ENCODE results near the gene GPRC5A.

DNA sequence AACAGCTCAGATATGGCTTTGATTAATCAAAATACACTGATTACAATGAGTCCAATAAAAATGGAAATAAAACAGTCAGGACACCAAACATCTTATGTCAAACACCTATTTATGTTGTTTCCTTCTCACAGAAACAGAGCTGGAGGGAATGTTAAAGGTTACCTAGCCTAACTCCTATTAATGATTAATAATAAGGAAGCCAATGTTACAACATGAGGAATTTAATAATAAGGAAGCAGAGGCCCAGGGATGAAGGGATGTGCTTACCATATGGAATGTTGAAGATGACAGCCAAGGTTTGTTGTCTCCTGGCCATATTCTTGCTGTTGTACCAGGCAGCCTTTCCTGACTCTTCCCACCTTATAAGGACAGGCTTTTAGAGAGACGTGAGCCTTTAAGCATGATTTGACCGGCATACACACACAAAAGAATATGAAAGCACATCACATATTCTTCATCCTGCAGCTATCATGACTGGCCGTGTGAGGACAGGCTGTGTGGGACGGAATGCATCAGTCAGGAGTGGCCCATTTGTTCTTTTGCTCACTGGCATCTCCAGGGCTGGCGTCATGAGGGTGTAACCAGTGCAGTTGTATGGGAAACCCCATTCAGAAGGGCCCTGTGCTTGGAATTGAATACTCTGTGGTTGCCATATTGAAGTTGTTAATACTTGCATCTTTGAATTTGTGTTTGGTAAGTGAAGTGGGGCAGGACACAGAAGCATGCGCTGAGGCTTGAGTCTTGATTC, 63.7 kb downstream of the GPRC5A start:
- TF ChIP-seq POLR2A (IDR thresholded peaks at IDR 0.05), result no peak
- TF ChIP-seq, protein P1, sequence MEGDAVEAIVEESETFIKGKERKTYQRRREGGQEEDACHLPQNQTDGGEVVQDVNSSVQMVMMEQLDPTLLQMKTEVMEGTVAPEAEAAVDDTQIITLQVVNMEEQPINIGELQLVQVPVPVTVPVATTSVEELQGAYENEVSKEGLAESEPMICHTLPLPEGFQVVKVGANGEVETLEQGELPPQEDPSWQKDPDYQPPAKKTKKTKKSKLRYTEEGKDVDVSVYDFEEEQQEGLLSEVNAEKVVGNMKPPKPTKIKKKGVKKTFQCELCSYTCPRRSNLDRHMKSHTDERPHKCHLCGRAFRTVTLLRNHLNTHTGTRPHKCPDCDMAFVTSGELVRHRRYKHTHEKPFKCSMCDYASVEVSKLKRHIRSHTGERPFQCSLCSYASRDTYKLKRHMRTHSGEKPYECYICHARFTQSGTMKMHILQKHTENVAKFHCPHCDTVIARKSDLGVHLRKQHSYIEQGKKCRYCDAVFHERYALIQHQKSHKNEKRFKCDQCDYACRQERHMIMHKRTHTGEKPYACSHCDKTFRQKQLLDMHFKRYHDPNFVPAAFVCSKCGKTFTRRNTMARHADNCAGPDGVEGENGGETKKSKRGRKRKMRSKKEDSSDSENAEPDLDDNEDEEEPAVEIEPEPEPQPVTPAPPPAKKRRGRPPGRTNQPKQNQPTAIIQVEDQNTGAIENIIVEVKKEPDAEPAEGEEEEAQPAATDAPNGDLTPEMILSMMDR (IDR thresholded peaks at IDR 0.05), result no peak
